Hindlimb muscle (tissue), 1 donor: ENCODE measurements around the gene VIL1. TPM values are rescaled to one million over a fixed set of nuclear protein-coding genes. Genes with fewer than 3 reads are reported as not detected.

ENCODE experiments used
- polyA plus RNA-seq: library from polyadenylated mRNA; unstranded; fragments of 120-200 nt; gene quantifications from one replicate; pipeline ENCODE4 v1.2.1, GENCODE V29; 2013; ENCODE audit not compliant: insufficient read length

Gene VIL1
- polyA plus RNA-seq, 1 donor, result 0.09 TPM

Other genes starting within 250 kb of the VIL1 start
- 212 TPM for gene ARPC2, start 201.9 kb upstream of the VIL1 start, polyA plus RNA-seq
- 2.0 TPM for gene GPBAR1, start 158.1 kb upstream of the VIL1 start, polyA plus RNA-seq
- 107 TPM for gene AAMP, start 149.0 kb upstream of the VIL1 start, polyA plus RNA-seq
- 50.1 TPM for gene PNKD, start 148.6 kb upstream of the VIL1 start, polyA plus RNA-seq
- gene TMBIM1, start 126.6 kb upstream of the VIL1 start, polyA plus RNA-seq, result 85.4 TPM
- gene CATIP, start 62.3 kb upstream of the VIL1 start, polyA plus RNA-seq, result not detected
- 1.7 TPM for gene SLC11A1, start 36.9 kb upstream of the VIL1 start, polyA plus RNA-seq
- 105 TPM for gene CTDSP1, start 19.3 kb upstream of the VIL1 start, polyA plus RNA-seq
- gene USP37, start 149.2 kb downstream of the VIL1 start, polyA plus RNA-seq, result 10.1 TPM
- gene CNOT9, start 149.7 kb downstream of the VIL1 start, polyA plus RNA-seq, result 38.7 TPM
- 61.5 TPM for gene PLCD4, start 188.8 kb downstream of the VIL1 start, polyA plus RNA-seq
- 16.8 TPM for gene ZNF142, start 240.5 kb downstream of the VIL1 start, polyA plus RNA-seq
- 38.9 TPM for gene BCS1L, start 240.6 kb downstream of the VIL1 start, polyA plus RNA-seq